ENCODE data around the gene PARP15. TPM values are rescaled to one million over a fixed set of nuclear protein-coding genes. Genes with fewer than 3 reads are reported as not detected.
"Not testable (repeated sequence)": the region's sequence is repeated elsewhere in the genome, so short reads cannot be mapped to it uniquely, and the experiment has no call there.

PARP15 gene
- total RNA-seq, 2 donors from 2014 or later, result 0.52 TPM; not detected in 1

DNA sequence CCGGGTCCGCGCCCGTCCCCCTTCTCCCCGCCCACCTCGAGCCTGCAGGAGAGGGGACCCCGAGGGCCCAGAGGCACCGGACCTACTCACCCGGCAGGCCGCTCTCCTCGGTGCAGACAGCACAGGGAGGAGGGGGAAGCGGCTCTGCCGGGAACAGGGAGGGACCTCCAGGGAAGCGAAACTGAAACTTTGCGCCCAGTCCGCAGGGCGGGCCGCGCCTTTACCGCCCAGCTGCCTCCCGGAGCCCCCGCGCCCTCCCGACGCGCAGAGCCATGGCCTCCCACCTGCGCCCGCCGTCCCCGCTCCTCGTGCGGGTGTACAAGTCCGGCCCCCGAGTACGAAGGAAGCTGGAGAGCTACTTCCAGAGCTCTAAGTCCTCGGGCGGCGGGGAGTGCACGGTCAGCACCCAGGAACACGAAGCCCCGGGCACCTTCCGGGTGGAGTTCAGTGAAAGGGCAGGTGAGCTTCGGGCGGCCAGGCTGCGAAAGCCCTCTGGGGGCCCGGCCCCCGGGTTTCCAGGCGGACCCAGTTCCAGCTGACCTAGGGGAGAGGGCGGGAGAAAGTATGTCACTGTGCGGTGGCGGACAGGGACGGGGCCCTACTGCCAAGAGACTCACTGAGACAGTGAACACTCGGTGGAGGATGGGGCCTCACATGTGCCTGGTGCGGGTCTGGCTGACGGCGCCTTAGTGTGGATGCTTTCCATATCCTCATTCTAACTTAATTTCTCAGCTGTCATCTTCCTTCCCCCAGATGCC lies 13.1 kb upstream of the PARP15 start, which contains the start of the genes DTX3L and PARP9:
Gene DTX3L (plus strand): TSS at position 184 of the 758 bp plus-strand sequence. CDS start 89 bp downstream, at position 273.
Gene PARP9 (minus strand): TSS at position 146 of the 758 bp plus-strand sequence. CDS start 4,680 bp downstream, outside the sequence.
- Histone ChIP-seq H3K27ac (peak within 1 kb of the TSS; percentile 87 to 96 (median 94)), H3K4me3 (peak within 1 kb of the TSS; percentile 18 to 87), H3K36me3 (replicated peaks in 1 of 2; ENCODE audit: insufficient read depth in 1 of 2, low read depth in 2 of 2) (peaks cover 0 to 3% of the 10 kb centered on the region in 2 donors), H3K27me3 (no peaks in the 10 kb centered on the region), H3K9me3 (no peaks in the 10 kb centered on the region), H3K4me1 (peaks cover 43% of the 10 kb centered on the region)
- peak; percentile 94 for ATAC-seq
- intact Hi-C loops (cut with DNase I), result no loop called here
- peak; percentile 78 to 88 (median 84) for DNase-seq
- TF ChIP-seq, protein P1, sequence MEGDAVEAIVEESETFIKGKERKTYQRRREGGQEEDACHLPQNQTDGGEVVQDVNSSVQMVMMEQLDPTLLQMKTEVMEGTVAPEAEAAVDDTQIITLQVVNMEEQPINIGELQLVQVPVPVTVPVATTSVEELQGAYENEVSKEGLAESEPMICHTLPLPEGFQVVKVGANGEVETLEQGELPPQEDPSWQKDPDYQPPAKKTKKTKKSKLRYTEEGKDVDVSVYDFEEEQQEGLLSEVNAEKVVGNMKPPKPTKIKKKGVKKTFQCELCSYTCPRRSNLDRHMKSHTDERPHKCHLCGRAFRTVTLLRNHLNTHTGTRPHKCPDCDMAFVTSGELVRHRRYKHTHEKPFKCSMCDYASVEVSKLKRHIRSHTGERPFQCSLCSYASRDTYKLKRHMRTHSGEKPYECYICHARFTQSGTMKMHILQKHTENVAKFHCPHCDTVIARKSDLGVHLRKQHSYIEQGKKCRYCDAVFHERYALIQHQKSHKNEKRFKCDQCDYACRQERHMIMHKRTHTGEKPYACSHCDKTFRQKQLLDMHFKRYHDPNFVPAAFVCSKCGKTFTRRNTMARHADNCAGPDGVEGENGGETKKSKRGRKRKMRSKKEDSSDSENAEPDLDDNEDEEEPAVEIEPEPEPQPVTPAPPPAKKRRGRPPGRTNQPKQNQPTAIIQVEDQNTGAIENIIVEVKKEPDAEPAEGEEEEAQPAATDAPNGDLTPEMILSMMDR (IDR thresholded peaks at IDR 0.05), result peak in 1 of 7 experiments; percentile 2
- TF ChIP-seq POLR2A (IDR thresholded peaks at IDR 0.05), result peak; percentile 56 to 85 (median 80)
- WGBS, 2 donors, result 0 to 1% methylated on average over 15 to 49 of the region's 56 CpGs

- H3K4me3 ChIP-seq; H3K27me3 ChIP-seq; DNase-seq; H3K9me3 ChIP-seq; H3K27ac ChIP-seq; intact Hi-C loops (cut with DNase I); H3K36me3 ChIP-seq (replicated peaks in 1 of 2; ENCODE audit: insufficient read depth in 1 of 2, low read depth in 2 of 2); ATAC-seq: not testable (repeated sequence)
- H3K4me1 ChIP-seq, result peaks cover 30% of the 10 kb centered on the region
- WGBS, 2 donors, result 95 to 99% methylated on average over 7 of the region's 7 CpGs
These were observed 9.3 kb upstream of the PARP15 start for GRCh38 chr3:122568131-122568530.

DNA sequence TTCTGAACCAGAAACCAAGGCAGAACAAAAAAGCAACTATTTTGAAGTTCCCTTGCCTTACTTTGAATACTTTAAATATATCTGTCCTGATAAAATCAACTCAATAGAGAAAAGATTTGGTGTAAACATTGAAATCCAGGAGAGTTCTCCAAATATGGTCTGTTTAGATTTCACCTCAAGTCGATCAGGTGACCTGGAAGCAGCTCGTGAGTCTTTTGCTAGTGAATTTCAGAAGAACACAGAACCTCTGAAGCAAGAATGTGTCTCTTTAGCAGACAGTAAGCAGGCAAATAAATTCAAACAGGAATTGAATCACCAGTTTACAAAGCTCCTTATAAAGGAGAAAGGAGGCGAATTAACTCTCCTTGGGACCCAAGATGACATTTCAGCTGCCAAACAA lies 8.7 kb upstream of the PARP15 start:
- no peak for TF ChIP-seq POLR2A (IDR thresholded peaks at IDR 0.05)
- TF ChIP-seq, protein P1 (IDR thresholded peaks at IDR 0.05), result no peak
- no peak overlapping the region for H3K27ac ChIP-seq
- H3K36me3 ChIP-seq (replicated peaks in 1 of 2; ENCODE audit: insufficient read depth in 1 of 2, low read depth in 2 of 2), result peaks cover 6 to 7% of the 10 kb centered on the region in 2 donors
- no peaks in the 10 kb centered on the region for H3K9me3 ChIP-seq
- no peak overlapping the region for H3K4me3 ChIP-seq
- 55 to 58% methylated on average over 3 of the region's 3 CpGs for WGBS, 2 donors
- ATAC-seq, result no peak
- no peaks in the 10 kb centered on the region for H3K27me3 ChIP-seq
- no peak for DNase-seq
- H3K4me1 ChIP-seq, result peaks cover 28% of the 10 kb centered on the region
- intact Hi-C loops (cut with DNase I), result no loop called here

DNA sequence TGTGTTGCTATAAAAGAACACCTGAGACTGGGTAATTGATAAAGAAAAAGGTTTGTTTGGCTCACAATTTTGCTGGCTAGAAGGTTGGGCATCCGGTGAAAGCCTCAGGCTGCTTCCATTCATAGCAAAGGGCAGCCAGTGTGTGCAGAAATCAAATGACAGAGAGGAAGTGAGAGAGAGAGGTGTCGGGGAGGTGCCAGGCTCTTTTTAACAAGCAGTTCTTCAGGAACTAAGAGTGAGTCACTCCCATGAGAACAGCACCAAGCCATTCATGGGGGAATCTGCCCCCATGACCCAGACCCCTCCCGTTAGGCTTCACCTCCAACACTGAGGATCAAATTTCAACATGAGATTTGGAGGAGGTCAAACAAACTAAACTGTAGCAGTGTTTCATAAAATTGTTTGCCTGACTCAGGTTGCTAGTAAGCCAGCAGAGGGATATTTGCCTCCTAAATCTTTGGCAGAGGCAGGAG lies 4.5 kb upstream of the PARP15 start:
- H3K4me3 ChIP-seq, result no peak overlapping the region
- peaks cover 4 to 7% of the 10 kb centered on the region in 2 donors for H3K36me3 ChIP-seq (replicated peaks in 1 of 2; ENCODE audit: insufficient read depth in 1 of 2, low read depth in 2 of 2)
- no peaks in the 10 kb centered on the region for H3K27me3 ChIP-seq
- peak; percentile 55 for ATAC-seq
- 50 to 55% methylated on average over 3 of the region's 3 CpGs for WGBS, 2 donors
- intact Hi-C loops (cut with DNase I), result no loop called here
- H3K27ac ChIP-seq, result peak overlapping the region in 2 of 4 donors; percentile 14 to 30
- H3K4me1 ChIP-seq, result peaks cover 18% of the 10 kb centered on the region
- no peaks in the 10 kb centered on the region for H3K9me3 ChIP-seq
- peak in 3 of 4 donors; percentile 22 to 52 (median 34) for DNase-seq
- no peak for TF ChIP-seq POLR2A (IDR thresholded peaks at IDR 0.05)
- TF ChIP-seq, protein P1 (IDR thresholded peaks at IDR 0.05), result peak in 1 of 7 experiments; percentile 23

GRCh38 chr3:122576174-122576940 lies 1.1 kb upstream of the PARP15 start:
- WGBS, 2 donors, result 74 to 75% methylated on average over 8 of the region's 8 CpGs
- Histone ChIP-seq H3K4me1 (peaks cover 12% of the 10 kb centered on the region), H3K27me3 (no peaks in the 10 kb centered on the region), H3K9me3 (no peaks in the 10 kb centered on the region), H3K4me3 (no peak overlapping the region), H3K27ac (no peak overlapping the region), H3K36me3 (replicated peaks in 1 of 2; ENCODE audit: insufficient read depth in 1 of 2, low read depth in 2 of 2) (no peaks in the 10 kb centered on the region)
- no peak for DNase-seq
- TF ChIP-seq POLR2A (IDR thresholded peaks at IDR 0.05), result no peak
- TF ChIP-seq, protein P1 (IDR thresholded peaks at IDR 0.05), result no peak
- intact Hi-C loops (cut with DNase I), result no loop called here
- ATAC-seq, result no peak
